Endothelial cell of umbilical vein (primary cell): ENCODE measurements around the gene SERGEF. TPM values are rescaled to one million over a fixed set of nuclear protein-coding genes. Genes with fewer than 3 reads are reported as not detected.

Source experiments
- BruUV-seq: library from RNA; stranded (reverse); fragments of 400-500 nt; replicated peaks from 2 replicates; lab custom pipeline; 2021; lab: Mats Ljungman, UMichigan
- CTCF ChIA-PET: fragments of 300-600, 350-600 bp; sonication (Branson Sonifier 250); formaldehyde crosslinking; loops from one replicate; lab custom pipeline; 2021; ENCODE audit warnings: antibody characterized with exemption, inconsistent platforms; lab: Charles Lee
- POLR2A ChIA-PET: fragments of 300-600, 350-600 bp; sonication (Branson Sonifier 250); formaldehyde crosslinking; loops from one replicate; lab custom pipeline; 2021; ENCODE audit warnings: antibody characterized with exemption, inconsistent platforms; lab: Charles Lee
- DNase-seq: peaks from one replicate; pipeline ENCODE4 v3.0.0-alpha.2; 2011; ENCODE audit warnings: low read depth, low spot score
- FAIRE-seq: peaks from 2 replicates; lab custom pipeline; 2011; peaks lifted over from hg19 to GRCh38; lab: Jason Lieb, UNC
- H2AFZ ChIP-seq: 2 replicates; pipeline ENCODE4 v1.6.0; 2012; ENCODE audit warnings: low read depth, low read length, control low read depth, inconsistent platforms
- H3K27ac ChIP-seq: 2 replicates; pipeline ENCODE4 v1.5.1; 2011; ENCODE audit warnings: low read depth, mild to moderate bottlenecking, control low read depth, low read length, moderate library complexity; ENCODE audit not compliant: insufficient read depth
- H3K27me3 ChIP-seq, 2 experiments: 2 replicates each; pipeline versions ENCODE4 v1.6.0 to v1.6.1; 2011; ENCODE audit warnings: low read length in 2 of 2, mixed read lengths in 1 of 2; ENCODE audit not compliant: control insufficient read depth in 2 of 2, insufficient read depth in 2 of 2
- H3K36me3 ChIP-seq, 2 experiments: 2 replicates in 1 of 2; 3 replicates in 1 of 2; pipeline ENCODE4 v1.5.1; 2011; ENCODE audit warnings: low read length in 2 of 2, mild to moderate bottlenecking in 1 of 2, moderate library complexity in 1 of 2; ENCODE audit not compliant: control insufficient read depth in 2 of 2, insufficient read depth in 2 of 2; ENCODE audit errors: extremely low read depth in 1 of 2
- H3K4me1 ChIP-seq: 3 replicates; pipeline ENCODE4 v1.5.1; 2011; ENCODE audit warnings: mild to moderate bottlenecking, low read length; ENCODE audit not compliant: control insufficient read depth, insufficient read depth; ENCODE audit errors: extremely low read depth
- H3K4me2 ChIP-seq: 2 replicates; pipeline ENCODE4 v1.6.1; 2011; ENCODE audit warnings: low read length, control low read depth, mixed read lengths; ENCODE audit not compliant: insufficient read depth
- H3K4me3 ChIP-seq, 3 experiments: fragments of 200-600 bp in 1 of 3; sonication (generic), shearing (Covaris generic) in 1 of 3; replicated peaks in 1 of 3; 2 replicates each; pipeline ENCODE4 v1.5.1; 2011 to 2016; ENCODE audit warnings: control low read depth in 3 of 3, low read length in 3 of 3, mild to moderate bottlenecking in 2 of 3, inconsistent platforms in 1 of 3, low read depth in 1 of 3, moderate library complexity in 1 of 3; ENCODE audit not compliant: insufficient read depth in 1 of 3
- H3K79me2 ChIP-seq: 2 replicates; pipeline ENCODE4 v1.6.0; 2012; ENCODE audit warnings: low read length, inconsistent platforms; ENCODE audit not compliant: control insufficient read depth, insufficient read depth
- H3K9ac ChIP-seq: replicated peaks from 2 replicates; pipeline ENCODE3; 2011; ENCODE audit warnings: low read length, control low read depth; ENCODE audit not compliant: insufficient read depth; ENCODE audit errors: extremely low read depth
- H3K9me1 ChIP-seq: replicated peaks from 3 replicates; pipeline ENCODE4 v1.6.0; 2011; ENCODE audit warnings: mild to moderate bottlenecking, low read length; ENCODE audit not compliant: control insufficient read depth, insufficient read depth; ENCODE audit errors: extremely low read depth
- H3K9me3 ChIP-seq: replicated peaks from 2 replicates; pipeline ENCODE4 v1.5.1; 2012; ENCODE audit warnings: low read length, inconsistent platforms; ENCODE audit not compliant: control insufficient read depth, insufficient read depth
- H4K20me1 ChIP-seq: replicated peaks from 2 replicates; pipeline ENCODE3; 2011; ENCODE audit warnings: mild to moderate bottlenecking, low read length; ENCODE audit not compliant: control insufficient read depth, insufficient read depth; ENCODE audit errors: extremely low read depth
- EZH2 ChIP-seq: IDR thresholded peaks from 2 replicates; pipeline ENCODE4 v1.6.1; 2012; ENCODE audit warnings: borderline replicate concordance, low read depth, mild to moderate bottlenecking, moderate library complexity, low read length, inconsistent platforms; ENCODE audit not compliant: severe bottlenecking
- FOS ChIP-seq: IDR thresholded peaks from 2 replicates; pipeline ENCODE4 v1.6.1; 2011; ENCODE audit warnings: mild to moderate bottlenecking, low read length, moderate library complexity, borderline replicate concordance; ENCODE audit not compliant: insufficient read depth
- GATA2 ChIP-seq: IDR thresholded peaks from 2 replicates; pipeline ENCODE4 v1.7.0; 2011; ENCODE audit warnings: low read depth, mild to moderate bottlenecking, moderate library complexity, mixed read lengths, low read length; ENCODE audit not compliant: insufficient read length, insufficient read depth
- JUN ChIP-seq: IDR thresholded peaks from 2 replicates; pipeline ENCODE4 v1.6.1; 2011; ENCODE audit warnings: borderline replicate concordance, low read depth; ENCODE audit not compliant: insufficient read length, insufficient read depth
- MAX ChIP-seq: IDR thresholded peaks from 2 replicates; pipeline ENCODE4 v1.6.1; 2011; ENCODE audit not compliant: insufficient read depth, insufficient read length
- MYC ChIP-seq: IDR thresholded peaks from one replicate; pipeline ENCODE4 v1.6.1; 2011; ENCODE audit warnings: mild to moderate bottlenecking, low read depth, low read length
- POLR2A ChIP-seq: IDR thresholded peaks from 2 replicates; pipeline ENCODE4 v1.6.1; 2012; ENCODE audit warnings: low read depth, mild to moderate bottlenecking, control low read depth, low read length
- POLR2AphosphoS5 ChIP-seq: IDR thresholded peaks from 2 replicates; pipeline ENCODE4 v1.6.1; 2012; ENCODE audit warnings: low read depth, mild to moderate bottlenecking, control low read depth, low read length, moderate library complexity; ENCODE audit not compliant: insufficient read depth
- dilution Hi-C: fragments of 300-500 bp; cut with MboI; formaldehyde crosslinking; loops from one replicate; pipeline ENCODE4 v1.15.0; 2019; ENCODE audit warnings: low sequenced_read_pairs; ENCODE audit not compliant: extremely low pct_ligation_motif_present
- intact Hi-C: fragments of 100-400 bp; cut with micrococcal nuclease; formaldehyde crosslinking; loops from one replicate; pipeline ENCODE4 v1.10.0; 2022
- polyA plus RNA-seq, 4 experiments: library from polyadenylated mRNA; depleted of rRNA in 3 of 4; stranded (reverse) in 3 of 4; unstranded in 1 of 4; fragments of >200 nt; gene quantifications; 2 replicates each; pipeline versions ENCODE4 v1.2.1 to v1.2.3, GENCODE V29; 2011 to 2012; ENCODE audit warnings: missing spikeins in 1 of 4
- total RNA-seq: library from RNA; stranded (reverse); gene quantifications from 2 replicates; pipeline ENCODE4 v1.2.3, GENCODE V29; 2021
- TF ChIP-seq, protein P1 (sequence below), 2 donors: IDR thresholded peaks; 1 replicate in 1 of 2; 2 replicates in 1 of 2; pipeline ENCODE4 v1.5.1; 2011; ENCODE audit warnings: low read length in 2 of 2, mild to moderate bottlenecking in 2 of 2, moderate library complexity in 2 of 2, control low read depth in 1 of 2, inconsistent platforms in 1 of 2, low read depth in 1 of 2; ENCODE audit not compliant: insufficient read depth in 1 of 2; ENCODE audit errors: extremely low read depth in 1 of 2

SERGEF gene
- total and polyA plus RNA-seq, 2 donors (not counting 3 experiments of a cell fraction or from before 2014, with no cell fraction given), result 8.7 to 16.7 TPM

DNA sequence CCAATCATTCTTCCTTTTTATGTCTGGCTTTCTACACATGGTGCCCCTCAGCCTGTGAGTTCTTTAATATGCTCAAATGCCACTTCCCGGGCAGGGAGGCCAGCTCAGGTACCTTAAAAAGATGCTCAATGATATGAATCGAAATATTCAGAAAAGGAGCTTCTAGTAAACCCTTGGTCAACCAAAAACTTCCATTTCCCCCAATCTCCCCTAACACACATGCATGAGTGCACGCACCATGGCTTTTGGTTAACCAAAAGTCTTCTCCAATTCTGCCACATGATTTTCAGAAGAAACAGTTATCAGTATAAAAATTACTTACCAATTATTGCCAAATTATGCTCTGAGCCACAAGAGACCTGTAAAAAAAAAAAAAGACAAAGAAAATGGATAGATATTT lies 135.0 kb downstream of the SERGEF start:
- TF ChIP-seq EZH2 (no peak), FOS (no peak), JUN (no peak), POLR2A (no peak), GATA2 (no peak), MAX (no peak), MYC (no peak), POLR2AphosphoS5 (no peak)
- TF ChIP-seq, protein P1, sequence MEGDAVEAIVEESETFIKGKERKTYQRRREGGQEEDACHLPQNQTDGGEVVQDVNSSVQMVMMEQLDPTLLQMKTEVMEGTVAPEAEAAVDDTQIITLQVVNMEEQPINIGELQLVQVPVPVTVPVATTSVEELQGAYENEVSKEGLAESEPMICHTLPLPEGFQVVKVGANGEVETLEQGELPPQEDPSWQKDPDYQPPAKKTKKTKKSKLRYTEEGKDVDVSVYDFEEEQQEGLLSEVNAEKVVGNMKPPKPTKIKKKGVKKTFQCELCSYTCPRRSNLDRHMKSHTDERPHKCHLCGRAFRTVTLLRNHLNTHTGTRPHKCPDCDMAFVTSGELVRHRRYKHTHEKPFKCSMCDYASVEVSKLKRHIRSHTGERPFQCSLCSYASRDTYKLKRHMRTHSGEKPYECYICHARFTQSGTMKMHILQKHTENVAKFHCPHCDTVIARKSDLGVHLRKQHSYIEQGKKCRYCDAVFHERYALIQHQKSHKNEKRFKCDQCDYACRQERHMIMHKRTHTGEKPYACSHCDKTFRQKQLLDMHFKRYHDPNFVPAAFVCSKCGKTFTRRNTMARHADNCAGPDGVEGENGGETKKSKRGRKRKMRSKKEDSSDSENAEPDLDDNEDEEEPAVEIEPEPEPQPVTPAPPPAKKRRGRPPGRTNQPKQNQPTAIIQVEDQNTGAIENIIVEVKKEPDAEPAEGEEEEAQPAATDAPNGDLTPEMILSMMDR (IDR thresholded peaks at IDR 0.05; ENCODE audit: extremely low read depth in 1 of 2, insufficient read depth in 1 of 2, low read depth in 1 of 2, low read length in 2 of 2), result no peak
- POLR2A ChIA-PET, result no interaction called here
- intact Hi-C loops, result no loop called here

More for the DNA sequence above, 135.0 kb downstream of the SERGEF start:
- no peak overlapping the region for H3K9ac ChIP-seq
- H3K9me1 ChIP-seq, result no peaks in the 10 kb centered on the region
- H3K27me3 ChIP-seq, result no peaks in the 10 kb centered on the region
- dilution Hi-C loops, result no loop called here
- H3K4me1 ChIP-seq, result peaks cover 11% of the 10 kb centered on the region
- H3K79me2 ChIP-seq, result no peaks in the 10 kb centered on the region
- BruUV-seq, result no TSS peak
- no peak overlapping the region for H3K4me2 ChIP-seq
- H4K20me1 ChIP-seq, result no peaks in the 10 kb centered on the region
- CTCF ChIA-PET, result no interaction called here
- no peak for FAIRE-seq
- H3K36me3 ChIP-seq, result no peaks in the 10 kb centered on the region
- no peaks in the 10 kb centered on the region for H3K9me3 ChIP-seq
- H3K4me3 ChIP-seq, result no peak overlapping the region
- H3K27ac ChIP-seq, result no peak overlapping the region
- no peak for DNase-seq
- no peak overlapping the region for H2AFZ ChIP-seq
